WTC11 (cell line): ENCODE data around the gene HOXC11. TPM values are rescaled to one million over a fixed set of nuclear protein-coding genes. Genes with fewer than 3 reads are reported as not detected.

Experiments
- ATAC-seq: fragments of 200-7000 bp; cut with Tn5 transposase; 2 replicates; pipeline ENCODE4 v1.10.0; 2021; ENCODE audit warnings: mild to moderate bottlenecking, moderate library complexity
- CTCF ChIA-PET: fragments of 300-600 bp; sonication (Branson Sonifier 250); formaldehyde crosslinking; loops from one replicate; lab custom pipeline; 2021; ENCODE audit warnings: antibody characterized with exemption; lab: Charles Lee
- POLR2A ChIA-PET: fragments of 350-600 bp; sonication (Branson Sonifier 250); formaldehyde crosslinking; loops from one replicate; lab custom pipeline; 2021; ENCODE audit warnings: antibody characterized with exemption; lab: Charles Lee
- DNase-seq: peaks from one replicate; pipeline ENCODE4 v3.0.0; 2021; ENCODE audit warnings: low spot score
- H3K27ac Mint-ChIP-seq: 2 replicates; pipeline ENCODE4 v1.8.0; 2021; ENCODE audit warnings: mixed read lengths
- H3K27me3 Mint-ChIP-seq: 2 replicates; pipeline ENCODE4 v1.8.0; 2021; ENCODE audit warnings: low read depth, mild to moderate bottlenecking, moderate library complexity, mixed read lengths
- H3K36me3 Mint-ChIP-seq: 2 replicates; pipeline ENCODE4 v1.8.0; 2021; ENCODE audit warnings: mixed read lengths
- H3K4me1 Mint-ChIP-seq: 2 replicates; pipeline ENCODE4 v1.8.0; 2022; ENCODE audit warnings: mixed read lengths
- H3K4me3 Mint-ChIP-seq: 2 replicates; pipeline ENCODE4 v1.8.0; 2021; ENCODE audit warnings: mild to moderate bottlenecking, moderate library complexity, mixed read lengths
- H3K9me3 Mint-ChIP-seq: 2 replicates; pipeline ENCODE4 v1.8.0; 2021; ENCODE audit warnings: mixed read lengths
- ETV6 ChIP-seq: sonication (generic); formaldehyde crosslinking; IDR thresholded peaks from 2 replicates; pipeline ENCODE4 v1.8.1; 2022; ENCODE audit warnings: mild to moderate bottlenecking, missing genetic modification reagents
- FOXJ3 ChIP-seq: sonication (generic); formaldehyde crosslinking; IDR thresholded peaks from 2 replicates; pipeline ENCODE4 v1.9.0; 2021; ENCODE audit warnings: missing genetic modification reagents, mild to moderate bottlenecking, borderline replicate concordance
- GRHL2 ChIP-seq: fragments of 250-450 bp; sonication (Bioruptor Pico); IDR thresholded peaks from 2 replicates; pipeline ENCODE4 v1.8.0; 2022; ENCODE audit warnings: mild to moderate bottlenecking, moderate library complexity; ENCODE audit not compliant: insufficient replicate concordance, severe bottlenecking
- GTF2I ChIP-seq: fragments of 250-450 bp; sonication (Bioruptor Pico); conservative IDR thresholded peaks from 2 replicates; pipeline ENCODE4 v1.4.0; 2021; ENCODE audit warnings: mild to moderate bottlenecking
- MYBL2 ChIP-seq: sonication (generic); formaldehyde crosslinking; IDR thresholded peaks from 2 replicates; pipeline ENCODE4 v1.8.1; 2023; ENCODE audit warnings: mild to moderate bottlenecking, moderate library complexity, missing genetic modification reagents
- OVOL2 ChIP-seq: fragments of 250-450 bp; sonication (Bioruptor Pico); IDR thresholded peaks from 2 replicates; pipeline ENCODE4 v1.9.0; 2021; ENCODE audit warnings: mild to moderate bottlenecking, borderline replicate concordance
- RORB ChIP-seq: fragments of 250-450 bp; sonication (Bioruptor Pico); IDR thresholded peaks from 2 replicates; pipeline ENCODE4 v1.9.0; 2021; ENCODE audit warnings: mild to moderate bottlenecking
- TEAD4 ChIP-seq: sonication (generic); formaldehyde crosslinking; IDR thresholded peaks from 2 replicates; pipeline ENCODE4 v1.8.0; 2022; ENCODE audit warnings: mild to moderate bottlenecking, missing genetic modification reagents
- total RNA-seq: library from RNA; stranded (reverse); gene quantifications from 3 replicates; pipeline ENCODE4 v1.2.3, GENCODE V29; 2021
- TF ChIP-seq, protein P1 (sequence below): sonication (generic); formaldehyde crosslinking; IDR thresholded peaks from 2 replicates; pipeline ENCODE4 v1.8.1; 2022; ENCODE audit warnings: missing genetic modification reagents, borderline replicate concordance
- TF ChIP-seq, protein P2 (sequence below): fragments of 250-450 bp; sonication (Bioruptor Pico); IDR thresholded peaks from 2 replicates; pipeline ENCODE4 v1.9.0; 2021; ENCODE audit warnings: mild to moderate bottlenecking
- TF ChIP-seq, protein P3 (sequence below): sonication (generic); formaldehyde crosslinking; IDR thresholded peaks from 2 replicates; pipeline ENCODE4 v1.8.1; 2022; ENCODE audit warnings: low read depth, missing genetic modification reagents, borderline replicate concordance
- TF ChIP-seq, protein P4 (sequence below): sonication (generic); formaldehyde crosslinking; IDR thresholded peaks from 2 replicates; pipeline ENCODE4 v1.8.0; 2022; ENCODE audit warnings: missing genetic modification reagents

HOXC11 gene
- total RNA-seq, 1 experiment from 2014 or later: not detected

DNA sequence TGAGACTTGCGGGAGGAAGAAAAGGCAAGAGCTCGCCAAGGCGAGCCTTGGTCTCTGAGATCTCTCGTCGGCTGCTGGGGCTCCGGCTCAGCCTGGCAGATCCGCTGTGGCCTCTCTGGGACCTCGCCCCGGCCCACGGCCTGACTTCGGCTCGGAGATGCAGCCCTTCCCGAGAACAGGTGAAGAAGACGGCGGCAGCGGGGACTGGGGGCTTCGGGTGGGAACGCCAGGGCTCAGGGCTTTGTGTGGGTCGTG is 21.0 kb downstream of the HOXC11 start:
- Mint-ChIP-seq H3K36me3 (no peaks in the 10 kb centered on the region), H3K4me3 (peak overlapping the region; percentile 14; the same call in 1 of the 2 replicates), H3K27me3 (peaks cover 100% of the 10 kb centered on the region), H3K27ac (no peak overlapping the region), H3K9me3 (no peaks in the 10 kb centered on the region), H3K4me1 (peaks cover 42% of the 10 kb centered on the region)
- DNase-seq (no peak), ATAC-seq (no peak)
- TF ChIP-seq GRHL2 (CRISPR knock-in tag) (no peak), FOXJ3 (CRISPR knock-in tag) (no peak), RORB (CRISPR knock-in tag) (no peak), TEAD4 (CRISPR knock-in tag) (no peak), GTF2I (CRISPR knock-in tag) (no peak), ETV6 (CRISPR knock-in tag) (no peak), OVOL2 (CRISPR knock-in tag) (no peak)
- TF ChIP-seq, protein P1, sequence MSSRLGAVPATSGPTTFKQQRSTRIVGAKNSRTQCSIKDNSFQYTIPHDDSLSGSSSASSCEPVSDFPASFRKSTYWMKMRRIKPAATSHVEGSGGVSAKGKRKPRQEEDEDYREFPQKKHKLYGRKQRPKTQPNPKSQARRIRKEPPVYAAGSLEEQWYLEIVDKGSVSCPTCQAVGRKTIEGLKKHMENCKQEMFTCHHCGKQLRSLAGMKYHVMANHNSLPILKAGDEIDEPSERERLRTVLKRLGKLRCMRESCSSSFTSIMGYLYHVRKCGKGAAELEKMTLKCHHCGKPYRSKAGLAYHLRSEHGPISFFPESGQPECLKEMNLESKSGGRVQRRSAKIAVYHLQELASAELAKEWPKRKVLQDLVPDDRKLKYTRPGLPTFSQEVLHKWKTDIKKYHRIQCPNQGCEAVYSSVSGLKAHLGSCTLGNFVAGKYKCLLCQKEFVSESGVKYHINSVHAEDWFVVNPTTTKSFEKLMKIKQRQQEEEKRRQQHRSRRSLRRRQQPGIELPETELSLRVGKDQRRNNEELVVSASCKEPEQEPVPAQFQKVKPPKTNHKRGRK (CRISPR knock-in tag): no peak
- TF ChIP-seq, protein P2, sequence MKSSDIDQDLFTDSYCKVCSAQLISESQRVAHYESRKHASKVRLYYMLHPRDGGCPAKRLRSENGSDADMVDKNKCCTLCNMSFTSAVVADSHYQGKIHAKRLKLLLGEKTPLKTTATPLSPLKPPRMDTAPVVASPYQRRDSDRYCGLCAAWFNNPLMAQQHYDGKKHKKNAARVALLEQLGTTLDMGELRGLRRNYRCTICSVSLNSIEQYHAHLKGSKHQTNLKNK (CRISPR knock-in tag): no peak
- TF ChIP-seq, protein P3, sequence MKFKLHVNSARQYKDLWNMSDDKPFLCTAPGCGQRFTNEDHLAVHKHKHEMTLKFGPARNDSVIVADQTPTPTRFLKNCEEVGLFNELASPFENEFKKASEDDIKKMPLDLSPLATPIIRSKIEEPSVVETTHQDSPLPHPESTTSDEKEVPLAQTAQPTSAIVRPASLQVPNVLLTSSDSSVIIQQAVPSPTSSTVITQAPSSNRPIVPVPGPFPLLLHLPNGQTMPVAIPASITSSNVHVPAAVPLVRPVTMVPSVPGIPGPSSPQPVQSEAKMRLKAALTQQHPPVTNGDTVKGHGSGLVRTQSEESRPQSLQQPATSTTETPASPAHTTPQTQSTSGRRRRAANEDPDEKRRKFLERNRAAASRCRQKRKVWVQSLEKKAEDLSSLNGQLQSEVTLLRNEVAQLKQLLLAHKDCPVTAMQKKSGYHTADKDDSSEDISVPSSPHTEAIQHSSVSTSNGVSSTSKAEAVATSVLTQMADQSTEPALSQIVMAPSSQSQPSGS (CRISPR knock-in tag): no peak
- POLR2A ChIA-PET: interaction anchor here (0.9 kb wide), 1 partner anchor 24 kb away, joined by 3 read pairs; no protein-coding TSS in a partner anchor
- CTCF ChIA-PET: interaction anchor here (0.9 to 1.7 kb wide), 2 partner anchors 12 to 214 kb away, joined by 3 to 8 read pairs; no protein-coding TSS in a partner anchor

DNA sequence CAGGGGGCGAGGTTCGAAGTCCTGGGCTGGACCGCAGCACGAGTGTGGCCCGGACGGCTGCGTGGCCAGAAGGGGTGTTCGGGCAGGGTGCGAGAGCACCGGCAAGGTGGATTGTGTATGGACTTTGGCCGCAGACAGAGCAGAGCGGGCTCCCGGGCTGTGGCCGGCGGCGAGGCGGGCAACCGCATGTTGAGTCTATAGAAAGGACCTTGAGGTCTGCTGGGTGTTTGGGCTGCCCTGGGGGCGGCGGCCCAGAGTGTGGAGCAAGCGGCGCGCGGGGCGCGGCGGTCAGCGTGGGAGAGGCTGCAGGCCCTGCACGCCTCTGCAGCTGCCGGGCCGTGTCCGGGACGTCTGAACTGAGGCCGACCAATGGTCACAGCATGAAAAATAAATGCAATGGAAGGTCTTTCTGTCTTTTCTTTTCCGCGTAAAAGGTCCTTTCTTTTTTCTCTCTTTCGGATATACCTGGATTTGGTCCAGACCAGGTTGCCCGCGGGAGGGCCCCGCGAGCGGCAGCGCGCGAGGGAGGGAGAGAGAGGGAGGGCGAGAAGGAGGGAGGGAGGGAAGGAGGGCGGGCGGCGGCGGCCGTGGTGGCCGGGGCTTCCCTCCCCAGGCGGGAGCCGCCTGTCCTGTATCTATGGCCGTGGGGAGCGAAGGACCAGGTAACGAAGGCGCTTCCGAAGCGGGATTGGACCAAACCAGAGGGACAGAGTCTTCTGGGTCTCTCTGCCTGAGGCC is 21.5 kb downstream of the HOXC11 start:
- ATAC-seq: no peak; the same call in 1 of the 2 replicates
- no peaks in the 10 kb centered on the region for H3K9me3 Mint-ChIP-seq
- H3K27me3 Mint-ChIP-seq: peaks cover 100% of the 10 kb centered on the region
- POLR2A ChIA-PET: interaction anchor here (0.9 kb wide), 1 partner anchor 23 kb away, joined by 3 read pairs; no protein-coding TSS in a partner anchor
- H3K4me1 Mint-ChIP-seq: peaks cover 38% of the 10 kb centered on the region
- DNase-seq: no peak
- H3K27ac Mint-ChIP-seq: no peak overlapping the region
- H3K4me3 Mint-ChIP-seq: peak overlapping the region; percentile 56
- TF ChIP-seq MYBL2 (CRISPR knock-in tag): no peak
- TF ChIP-seq, protein P4, sequence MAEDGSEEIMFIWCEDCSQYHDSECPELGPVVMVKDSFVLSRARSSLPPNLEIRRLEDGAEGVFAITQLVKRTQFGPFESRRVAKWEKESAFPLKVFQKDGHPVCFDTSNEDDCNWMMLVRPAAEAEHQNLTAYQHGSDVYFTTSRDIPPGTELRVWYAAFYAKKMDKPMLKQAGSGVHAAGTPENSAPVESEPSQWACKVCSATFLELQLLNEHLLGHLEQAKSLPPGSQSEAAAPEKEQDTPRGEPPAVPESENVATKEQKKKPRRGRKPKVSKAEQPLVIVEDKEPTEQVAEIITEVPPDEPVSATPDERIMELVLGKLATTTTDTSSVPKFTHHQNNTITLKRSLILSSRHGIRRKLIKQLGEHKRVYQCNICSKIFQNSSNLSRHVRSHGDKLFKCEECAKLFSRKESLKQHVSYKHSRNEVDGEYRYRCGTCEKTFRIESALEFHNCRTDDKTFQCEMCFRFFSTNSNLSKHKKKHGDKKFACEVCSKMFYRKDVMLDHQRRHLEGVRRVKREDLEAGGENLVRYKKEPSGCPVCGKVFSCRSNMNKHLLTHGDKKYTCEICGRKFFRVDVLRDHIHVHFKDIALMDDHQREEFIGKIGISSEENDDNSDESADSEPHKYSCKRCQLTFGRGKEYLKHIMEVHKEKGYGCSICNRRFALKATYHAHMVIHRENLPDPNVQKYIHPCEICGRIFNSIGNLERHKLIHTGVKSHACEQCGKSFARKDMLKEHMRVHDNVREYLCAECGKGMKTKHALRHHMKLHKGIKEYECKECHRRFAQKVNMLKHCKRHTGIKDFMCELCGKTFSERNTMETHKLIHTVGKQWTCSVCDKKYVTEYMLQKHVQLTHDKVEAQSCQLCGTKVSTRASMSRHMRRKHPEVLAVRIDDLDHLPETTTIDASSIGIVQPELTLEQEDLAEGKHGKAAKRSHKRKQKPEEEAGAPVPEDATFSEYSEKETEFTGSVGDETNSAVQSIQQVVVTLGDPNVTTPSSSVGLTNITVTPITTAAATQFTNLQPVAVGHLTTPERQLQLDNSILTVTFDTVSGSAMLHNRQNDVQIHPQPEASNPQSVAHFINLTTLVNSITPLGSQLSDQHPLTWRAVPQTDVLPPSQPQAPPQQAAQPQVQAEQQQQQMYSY: peak; percentile 63; the same call in 1 of the 2 replicates
- TF ChIP-seq, all 79 proteins: peak for 1
- no peaks in the 10 kb centered on the region for H3K36me3 Mint-ChIP-seq
- CTCF ChIA-PET: interaction anchor here (0.6 to 2.1 kb wide), 10 partner anchors 8 to 248 kb away, joined by 3 to 10 read pairs (median 6); partner anchors contain the start of genes HOXC10 and HOXC5

DNA sequence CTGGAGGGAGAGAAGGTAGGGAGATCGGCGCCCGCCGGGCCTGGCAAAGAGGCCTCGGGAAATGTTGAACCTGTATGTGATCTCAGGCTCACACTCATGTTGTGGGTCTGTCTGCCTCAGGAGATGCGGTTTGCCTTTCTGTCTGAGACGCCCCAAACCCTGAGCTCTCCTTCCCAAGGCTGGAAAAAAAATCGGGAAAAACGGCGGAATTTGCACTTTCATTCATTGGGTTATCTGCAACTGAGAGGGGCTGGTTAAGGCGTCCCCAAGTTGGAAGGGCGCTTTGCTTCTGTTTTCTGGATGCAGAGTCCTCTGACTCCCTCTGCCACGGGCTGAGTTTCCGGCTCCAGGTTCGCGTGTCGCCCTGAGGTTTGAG is 22.1 kb downstream of the HOXC11 start:
- H3K27me3 Mint-ChIP-seq: peaks cover 100% of the 10 kb centered on the region
- no peaks in the 10 kb centered on the region for H3K9me3 Mint-ChIP-seq
- TF ChIP-seq, protein P2 (CRISPR knock-in tag): no peak
- TF ChIP-seq, protein P4: peak; percentile 45; the same call in 1 of the 2 replicates
- H3K4me1 Mint-ChIP-seq: peaks cover 39% of the 10 kb centered on the region
- DNase-seq (no peak), ATAC-seq (no peak)
- POLR2A ChIA-PET: no interaction called here
- no peaks in the 10 kb centered on the region for H3K36me3 Mint-ChIP-seq
- no peak overlapping the region for H3K27ac Mint-ChIP-seq
- CTCF ChIA-PET: interaction anchor here (0.6 to 2.1 kb wide), 11 partner anchors 9 to 248 kb away, joined by 3 to 10 read pairs (median 6); partner anchors contain the start of genes HOXC10 and HOXC5
- H3K4me3 Mint-ChIP-seq: peak overlapping the region; percentile 56
